ENCODE data around the gene MPRIP. TPM values are rescaled to one million over a fixed set of nuclear protein-coding genes. Genes with fewer than 3 reads are reported as not detected.

Gene MPRIP
- total RNA-seq, 1 donor from 2014 or later = 863 TPM

- Mint-ChIP-seq H3K27ac (ENCODE audit: unreplicated experiment) (peak overlapping the region; percentile 56), H3K4me1 (ENCODE audit: low read depth, unreplicated experiment) (peaks cover 57% of the 10 kb centered on the region), H3K27me3 (ENCODE audit: unreplicated experiment) (peaks cover 20% of the 10 kb centered on the region), H3K4me3 (ENCODE audit: unreplicated experiment) (peak overlapping the region; percentile 31), H3K9me3 (ENCODE audit: unreplicated experiment) (peaks cover 17% of the 10 kb centered on the region), H3K36me3 (ENCODE audit: unreplicated experiment) (no peaks in the 10 kb centered on the region)
- TF ChIP-seq CTCF (IDR thresholded peaks at IDR 0.05; ENCODE audit: partially characterized antibody, unreplicated experiment) = no peak
- no peak for DNase-seq
Observed at GRCh38 chr17:17086585-17086984, 44.3 kb downstream of the MPRIP start.

- Mint-ChIP-seq H3K9me3 (ENCODE audit: unreplicated experiment) (peaks cover 17% of the 10 kb centered on the region), H3K36me3 (ENCODE audit: unreplicated experiment) (no peaks in the 10 kb centered on the region), H3K4me3 (ENCODE audit: unreplicated experiment) (no peak overlapping the region), H3K27me3 (ENCODE audit: unreplicated experiment) (peaks cover 26% of the 10 kb centered on the region), H3K27ac (ENCODE audit: unreplicated experiment) (no peak overlapping the region), H3K4me1 (ENCODE audit: low read depth, unreplicated experiment) (peaks cover 66% of the 10 kb centered on the region)
- DNase-seq = peak; percentile 5
- TF ChIP-seq CTCF (IDR thresholded peaks at IDR 0.05; ENCODE audit: partially characterized antibody, unreplicated experiment) = no peak
Observed at GRCh38 chr17:17087424-17088015, 45.3 kb downstream of the MPRIP start.

GRCh38 chr17:17088086-17088485, 45.8 kb downstream of the MPRIP start:
- H3K9me3 Mint-ChIP-seq (ENCODE audit: unreplicated experiment) = peaks cover 17% of the 10 kb centered on the region
- peak overlapping the region; percentile 71 for H3K27ac Mint-ChIP-seq (ENCODE audit: unreplicated experiment)
- no peak overlapping the region for H3K4me3 Mint-ChIP-seq (ENCODE audit: unreplicated experiment)
- peaks cover 67% of the 10 kb centered on the region for H3K4me1 Mint-ChIP-seq (ENCODE audit: low read depth, unreplicated experiment)
- peak; percentile 10 for DNase-seq
- H3K27me3 Mint-ChIP-seq (ENCODE audit: unreplicated experiment) = peaks cover 23% of the 10 kb centered on the region
- TF ChIP-seq CTCF (IDR thresholded peaks at IDR 0.05; ENCODE audit: partially characterized antibody, unreplicated experiment) = no peak
- no peaks in the 10 kb centered on the region for H3K36me3 Mint-ChIP-seq (ENCODE audit: unreplicated experiment)

- H3K27me3 Mint-ChIP-seq (ENCODE audit: unreplicated experiment) = peaks cover 23% of the 10 kb centered on the region
- H3K9me3 Mint-ChIP-seq (ENCODE audit: unreplicated experiment) = peaks cover 14% of the 10 kb centered on the region
- no peaks in the 10 kb centered on the region for H3K36me3 Mint-ChIP-seq (ENCODE audit: unreplicated experiment)
- peak overlapping the region; percentile 71 for H3K27ac Mint-ChIP-seq (ENCODE audit: unreplicated experiment)
- H3K4me3 Mint-ChIP-seq (ENCODE audit: unreplicated experiment) = no peak overlapping the region
- peak; percentile 10 for DNase-seq
- peaks cover 74% of the 10 kb centered on the region for H3K4me1 Mint-ChIP-seq (ENCODE audit: low read depth, unreplicated experiment)
- no peak for TF ChIP-seq CTCF (IDR thresholded peaks at IDR 0.05; ENCODE audit: partially characterized antibody, unreplicated experiment)
Observed at GRCh38 chr17:17088541-17089525, 46.6 kb downstream of the MPRIP start.
